Nephron (organoid): ENCODE data around the gene CAV1.

ENCODE experiments used
- H3K27ac Mint-ChIP-seq, 3 experiments: 2 replicates each; pipeline ENCODE4 v1.8.0; 2020; ENCODE audit warnings: mixed read lengths in 3 of 3, mild to moderate bottlenecking in 2 of 3, moderate library complexity in 1 of 3
- H3K27me3 Mint-ChIP-seq: 2 replicates; pipeline ENCODE4 v1.8.0; 2021; ENCODE audit warnings: low read depth, mild to moderate bottlenecking, moderate library complexity, mixed read lengths
- H3K36me3 Mint-ChIP-seq: 2 replicates; pipeline ENCODE4 v1.8.0; 2020; ENCODE audit warnings: low read depth, mixed read lengths
- H3K4me1 Mint-ChIP-seq: 2 replicates; pipeline ENCODE4 v1.8.0; 2020; ENCODE audit warnings: mixed read lengths
- H3K4me3 Mint-ChIP-seq, 3 experiments: 2 replicates each; pipeline ENCODE4 v1.8.0; 2020; ENCODE audit warnings: mild to moderate bottlenecking in 3 of 3, mixed read lengths in 3 of 3, moderate library complexity in 2 of 3
- H3K9me3 Mint-ChIP-seq: 2 replicates; pipeline ENCODE4 v1.8.0; 2020; ENCODE audit warnings: mixed read lengths
- TF ChIP-seq, protein P1 (sequence below), 3 experiments: fragments of 200-600 bp; sonication (generic); IDR thresholded peaks; one replicate each; pipeline ENCODE4 v1.5.0; 2021; ENCODE audit warnings: antibody characterized with exemption in 3 of 3; ENCODE audit not compliant: unreplicated experiment in 3 of 3

CAV1 gene

DNA sequence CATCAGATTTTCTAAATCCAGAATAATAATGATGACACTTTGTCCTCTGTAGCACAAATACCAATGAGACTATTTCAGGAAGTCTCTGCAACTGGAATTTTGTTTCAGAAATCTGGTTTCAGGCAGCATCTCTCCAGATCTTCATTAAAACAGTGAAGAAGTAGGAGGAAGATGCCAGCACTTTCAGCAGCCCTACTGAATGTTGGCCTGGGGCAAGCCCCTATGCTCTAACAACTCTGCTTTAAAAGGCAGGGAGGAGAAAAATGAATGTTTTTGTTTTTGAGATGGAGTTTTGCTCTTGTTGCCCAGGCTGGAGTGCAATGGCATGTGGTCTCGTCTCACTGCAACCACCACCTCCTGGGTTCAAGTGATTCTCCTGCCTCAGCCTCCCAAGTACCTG is 7.2 kb upstream of the CAV1 start:
- H3K27me3 Mint-ChIP-seq: peaks cover 43% of the 10 kb centered on the region
- no peaks in the 10 kb centered on the region for H3K9me3 Mint-ChIP-seq
- H3K4me1 Mint-ChIP-seq: no peaks in the 10 kb centered on the region
- TF ChIP-seq, protein P1, sequence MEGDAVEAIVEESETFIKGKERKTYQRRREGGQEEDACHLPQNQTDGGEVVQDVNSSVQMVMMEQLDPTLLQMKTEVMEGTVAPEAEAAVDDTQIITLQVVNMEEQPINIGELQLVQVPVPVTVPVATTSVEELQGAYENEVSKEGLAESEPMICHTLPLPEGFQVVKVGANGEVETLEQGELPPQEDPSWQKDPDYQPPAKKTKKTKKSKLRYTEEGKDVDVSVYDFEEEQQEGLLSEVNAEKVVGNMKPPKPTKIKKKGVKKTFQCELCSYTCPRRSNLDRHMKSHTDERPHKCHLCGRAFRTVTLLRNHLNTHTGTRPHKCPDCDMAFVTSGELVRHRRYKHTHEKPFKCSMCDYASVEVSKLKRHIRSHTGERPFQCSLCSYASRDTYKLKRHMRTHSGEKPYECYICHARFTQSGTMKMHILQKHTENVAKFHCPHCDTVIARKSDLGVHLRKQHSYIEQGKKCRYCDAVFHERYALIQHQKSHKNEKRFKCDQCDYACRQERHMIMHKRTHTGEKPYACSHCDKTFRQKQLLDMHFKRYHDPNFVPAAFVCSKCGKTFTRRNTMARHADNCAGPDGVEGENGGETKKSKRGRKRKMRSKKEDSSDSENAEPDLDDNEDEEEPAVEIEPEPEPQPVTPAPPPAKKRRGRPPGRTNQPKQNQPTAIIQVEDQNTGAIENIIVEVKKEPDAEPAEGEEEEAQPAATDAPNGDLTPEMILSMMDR (IDR thresholded peaks at IDR 0.05; ENCODE audit: unreplicated experiment in 3 of 3): no peak
- no peak overlapping the region for H3K4me3 Mint-ChIP-seq
- H3K27ac Mint-ChIP-seq: no peak overlapping the region
- H3K36me3 Mint-ChIP-seq: no peaks in the 10 kb centered on the region

DNA sequence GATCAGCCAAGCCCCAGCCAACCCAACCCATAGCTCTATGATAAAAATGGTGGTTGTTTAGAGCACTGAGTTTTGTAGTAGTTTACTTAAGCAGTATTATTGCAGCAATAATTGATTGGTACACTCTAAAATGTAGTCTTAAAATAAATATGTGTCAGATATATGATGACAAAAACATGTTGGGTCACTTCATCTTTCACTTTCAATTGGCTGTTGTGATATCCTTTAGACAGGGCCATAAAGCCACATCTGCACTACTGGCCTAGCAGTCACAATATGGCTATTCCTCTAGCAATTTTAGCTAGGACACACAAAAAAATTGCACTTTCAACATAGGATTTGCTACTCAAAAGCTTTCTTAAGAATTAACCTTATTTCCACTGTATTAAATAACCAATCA is 5.9 kb upstream of the CAV1 start:
- H3K36me3 Mint-ChIP-seq: no peaks in the 10 kb centered on the region
- no peak overlapping the region for H3K4me3 Mint-ChIP-seq
- TF ChIP-seq, protein P1 (IDR thresholded peaks at IDR 0.05; ENCODE audit: unreplicated experiment in 3 of 3): no peak
- peaks cover 53% of the 10 kb centered on the region for H3K27me3 Mint-ChIP-seq
- H3K27ac Mint-ChIP-seq: no peak overlapping the region
- no peaks in the 10 kb centered on the region for H3K9me3 Mint-ChIP-seq
- H3K4me1 Mint-ChIP-seq: no peaks in the 10 kb centered on the region

DNA sequence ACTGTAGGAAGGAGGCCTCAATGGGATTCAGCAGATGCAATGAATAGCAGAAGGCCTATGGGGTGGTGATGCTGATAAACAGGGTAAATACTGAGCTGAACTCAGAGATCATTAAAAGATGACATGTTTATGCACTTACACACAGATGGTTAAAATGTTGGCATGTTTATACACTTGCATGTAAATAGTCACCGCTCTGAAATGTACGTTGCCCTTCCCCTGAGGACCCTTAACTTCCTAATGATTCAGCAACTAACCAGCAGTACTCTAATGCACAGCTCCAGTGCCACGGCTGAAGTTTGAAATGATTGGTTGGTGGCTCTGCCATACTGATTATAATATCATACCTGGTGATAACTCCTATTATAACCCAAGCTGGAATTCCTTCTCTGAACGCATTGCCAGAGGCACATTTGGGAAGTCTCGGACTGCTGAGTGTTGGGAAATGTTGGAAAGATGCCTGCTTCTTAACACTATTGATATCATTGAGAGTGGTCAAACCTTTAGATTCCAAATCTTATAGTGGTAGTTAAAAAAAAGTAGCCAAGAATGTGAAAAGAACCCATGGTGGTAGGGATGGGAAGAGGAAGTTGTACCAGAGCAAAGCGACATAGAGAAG is 3.7 kb upstream of the CAV1 start:
- no peaks in the 10 kb centered on the region for H3K36me3 Mint-ChIP-seq
- no peaks in the 10 kb centered on the region for H3K9me3 Mint-ChIP-seq
- TF ChIP-seq, protein P1 (IDR thresholded peaks at IDR 0.05; ENCODE audit: unreplicated experiment in 3 of 3): no peak
- H3K27ac Mint-ChIP-seq: no peak overlapping the region
- H3K4me1 Mint-ChIP-seq: peaks cover 6% of the 10 kb centered on the region
- no peak overlapping the region for H3K4me3 Mint-ChIP-seq
- H3K27me3 Mint-ChIP-seq: peaks cover 66% of the 10 kb centered on the region

DNA sequence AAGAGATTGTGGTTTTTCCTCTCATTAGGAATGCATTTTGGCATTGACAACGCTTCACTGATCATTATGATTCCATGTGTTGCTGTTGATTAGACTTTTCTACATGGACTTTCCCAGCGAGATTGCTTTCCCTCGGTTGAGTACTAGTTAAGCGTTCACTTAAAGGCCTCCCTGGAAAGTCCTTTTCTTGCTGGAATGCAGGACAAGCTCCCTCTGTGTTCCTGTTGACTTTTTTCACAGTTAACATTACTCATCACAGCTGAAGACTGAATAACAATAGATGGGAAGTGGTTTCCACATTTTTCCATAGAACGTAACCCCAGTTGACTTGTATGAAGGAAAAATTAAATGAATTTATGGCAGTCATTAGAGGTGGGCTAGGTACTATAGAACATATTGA is 2.6 kb upstream of the CAV1 start:
- Mint-ChIP-seq H3K27me3 (peaks cover 77% of the 10 kb centered on the region), H3K27ac (no peak overlapping the region), H3K4me3 (no peak overlapping the region), H3K36me3 (no peaks in the 10 kb centered on the region), H3K9me3 (no peaks in the 10 kb centered on the region), H3K4me1 (peaks cover 15% of the 10 kb centered on the region)
- TF ChIP-seq, protein P1 (IDR thresholded peaks at IDR 0.05; ENCODE audit: unreplicated experiment in 3 of 3): no peak

DNA sequence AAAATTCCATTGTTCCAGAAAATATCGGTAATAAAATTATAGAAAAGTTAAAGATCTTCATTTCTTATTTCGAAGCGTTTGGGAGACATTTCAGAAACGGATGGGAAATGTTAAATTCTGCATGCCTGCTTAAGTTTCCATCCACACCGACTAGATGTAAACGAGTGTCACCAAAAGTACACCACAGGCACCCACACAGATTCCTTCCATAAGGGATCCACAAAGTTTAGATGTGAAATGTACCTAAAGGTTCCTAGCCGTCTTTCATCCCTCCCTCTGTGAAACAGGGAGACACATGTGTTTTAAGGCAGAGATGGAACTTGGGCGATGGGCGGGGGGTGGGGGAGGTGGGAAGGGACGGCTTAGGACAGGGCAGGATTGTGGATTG is 621 bp upstream of the CAV1 start:
- TF ChIP-seq, protein P1 (IDR thresholded peaks at IDR 0.05; ENCODE audit: unreplicated experiment in 3 of 3): no peak
- Mint-ChIP-seq H3K36me3 (no peaks in the 10 kb centered on the region), H3K4me1 (peaks cover 15% of the 10 kb centered on the region), H3K27me3 (peaks cover 89% of the 10 kb centered on the region), H3K27ac (no peak overlapping the region), H3K4me3 (peak overlapping the region; percentile 46 to 74 (median 55)), H3K9me3 (no peaks in the 10 kb centered on the region)

DNA sequence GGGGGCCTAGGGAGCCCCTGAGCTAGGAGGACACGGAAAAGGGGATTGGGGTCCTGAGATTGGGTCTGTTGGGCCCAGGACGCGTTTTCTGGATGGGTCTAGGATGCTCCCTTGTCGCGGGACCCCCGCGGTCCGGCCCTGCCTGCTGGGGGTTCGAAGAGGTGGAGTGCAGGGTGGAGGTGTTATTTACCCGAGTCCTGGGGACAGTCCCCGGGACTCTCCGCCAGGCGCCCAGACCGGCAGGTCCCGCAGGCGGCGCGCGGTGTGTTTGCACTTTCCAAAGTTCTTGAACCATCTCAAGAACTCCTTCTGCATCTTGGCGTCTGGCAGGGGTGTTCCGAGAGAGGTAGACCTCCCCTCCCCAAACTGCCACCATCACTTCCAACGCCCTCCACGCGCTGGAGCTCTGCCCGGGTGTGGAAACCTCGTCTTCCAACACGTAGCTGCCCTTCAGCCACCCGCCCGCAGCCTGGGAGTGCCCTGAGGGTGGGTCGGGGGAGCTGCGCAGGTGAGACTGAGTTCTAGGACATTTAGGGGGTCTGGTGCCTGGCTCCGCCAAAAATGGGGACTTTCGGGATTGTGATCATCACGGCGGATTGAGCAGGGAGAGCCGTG is 569 bp downstream of the CAV1 start:
- Mint-ChIP-seq H3K27ac (no peak overlapping the region), H3K4me1 (peaks cover 15% of the 10 kb centered on the region)
- TF ChIP-seq, protein P1 (IDR thresholded peaks at IDR 0.05; ENCODE audit: unreplicated experiment in 3 of 3): no peak

More for the DNA sequence above, 569 bp downstream of the CAV1 start:
- Mint-ChIP-seq H3K36me3 (no peaks in the 10 kb centered on the region), H3K4me3 (peak overlapping the region; percentile 79 to 88 (median 88)), H3K9me3 (no peaks in the 10 kb centered on the region), H3K27me3 (peaks cover 91% of the 10 kb centered on the region)
